Spleen (tissue), 13 donors: ENCODE data around the gene S100A8. TPM values are rescaled to one million over a fixed set of nuclear protein-coding genes. Genes with fewer than 3 reads are reported as not detected.

Source experiments
- DNase-seq: peaks from one replicate; pipeline ENCODE4 v3.0.0-alpha.2; 2020
- H3K27ac ChIP-seq, 8 donors: fragments of 200-600 bp; sonication (generic) in 7 of 8; 1 replicate in 4 of 8; 2 replicates in 4 of 8; pipeline versions ENCODE4 v1.5.0 to v1.8.0; 2016 to 2021; ENCODE audit warnings: inconsistent platforms in 4 of 8, mild to moderate bottlenecking in 4 of 8, moderate library complexity in 1 of 8
- H3K27me3 ChIP-seq, 7 donors: fragments of 200-600 bp; sonication (generic) in 6 of 7; replicated peaks in 1 of 7; 1 replicate in 4 of 7; 2 replicates in 3 of 7; pipeline versions ENCODE4 v1.5.0 to v1.8.0; 2016 to 2021; ENCODE audit warnings: inconsistent platforms in 3 of 7, mild to moderate bottlenecking in 1 of 7
- H3K36me3 ChIP-seq, 6 donors: fragments of 200-600 bp; sonication (generic) in 5 of 6; 1 replicate in 4 of 6; 2 replicates in 2 of 6; pipeline versions ENCODE4 v1.5.0 to v1.8.0; 2016 to 2021; ENCODE audit warnings: inconsistent platforms in 2 of 6
- H3K4me1 ChIP-seq, 6 donors: fragments of 200-600 bp; sonication (generic) in 5 of 6; 1 replicate in 3 of 6; 2 replicates in 3 of 6; pipeline versions ENCODE4 v1.5.0 to v1.8.0; 2016 to 2021; ENCODE audit warnings: inconsistent platforms in 3 of 6
- H3K4me3 ChIP-seq, 8 donors: fragments of 200-600 bp; sonication (generic) in 7 of 8; 1 replicate in 4 of 8; 2 replicates in 4 of 8; pipeline versions ENCODE4 v1.5.0 to v1.8.0; 2016 to 2021; ENCODE audit warnings: inconsistent platforms in 4 of 8, mild to moderate bottlenecking in 4 of 8, moderate library complexity in 2 of 8
- H3K9me3 ChIP-seq, 8 donors: fragments of 200-600 bp; sonication (generic) in 7 of 8; 1 replicate in 4 of 8; 2 replicates in 4 of 8; pipeline versions ENCODE4 v1.5.0 to v1.8.0; 2016 to 2021; ENCODE audit warnings: inconsistent platforms in 4 of 8
- POLR2A ChIP-seq, 3 donors: fragments of 450-650 bp; IDR thresholded peaks; one replicate each; pipeline ENCODE4 v1.5.1; 2017; ENCODE audit warnings: antibody characterized with exemption in 3 of 3, mild to moderate bottlenecking in 1 of 3
- POLR2AphosphoS5 ChIP-seq, 3 donors: sonication (generic); formaldehyde crosslinking; IDR thresholded peaks; one replicate each; pipeline ENCODE4 v1.5.1; 2017; ENCODE audit warnings: antibody characterized with exemption in 3 of 3
- WGBS, 5 donors: extraction: QIAGEN DNeasy Blood & Tissue Kit in 3 of 5; methylation state at CpG; one replicate each; pipeline versions ENCODE4 v1.1.5 to v1.1.7; 2013 to 2018; 5-methylcytosine and 5-hydroxymethylcytosine counted together
- intact Hi-C: fragments of 100-400 bp; cut with DNase I; formaldehyde crosslinking; loops from one replicate; pipeline ENCODE4 v1.15.0; 2023; ENCODE audit warnings: low total_unique reads
- long read RNA-seq, 2 donors: transcript quantifications; one replicate each; lab custom pipeline, GENCODE V29; 2026
- polyA plus RNA-seq, 3 donors: library from polyadenylated mRNA; stranded (reverse); fragments of 200-250 nt; gene quantifications; one replicate each; pipeline ENCODE4 v1.2.1, GENCODE V29; 2013
- total RNA-seq, 7 donors: library from RNA; depleted of rRNA in 3 of 7; stranded (reverse); fragments of >200 nt in 3 of 7; fragmentation: NEBNext Ultra II Directional in 4 of 7; extraction: Animal tissue kit (Norgen Biotek cat#: 25700) in 4 of 7; gene quantifications; one replicate each; pipeline versions ENCODE4 v1.1.0 to v1.2.1, GENCODE V29; 2016 to 2021
- TF ChIP-seq, protein P1 (sequence below), 11 experiments: fragments of 200-600 bp in 7 of 11; fragments of 450-650 bp in 4 of 11; sonication (generic) in 4 of 11; IDR thresholded peaks in 8 of 11; conservative IDR thresholded peaks in 3 of 11; 1 replicate in 7 of 11; 2 replicates in 4 of 11; pipeline versions ENCODE4 v1.4.0 to v1.8.0; 2016 to 2021; ENCODE audit warnings: antibody characterized with exemption in 11 of 11, inconsistent platforms in 4 of 11, mild to moderate bottlenecking in 1 of 11
- donor health status: healthy with polysubstance abuse.
- donor health status: DM: no; HTN: no; CAD: no; lungs with moderate emphysema.
- donor health status: DM: no; HTN: no; CAD: no.
- donor health status: Bipolar disorder and iron deficiency.
- donor health status: healthy.
- donor health status: DM: no; HTN: no; CAD: no.
- donor health status: DM: yes; HTN: yes; CAD: no.

Gene S100A8
- total RNA-seq (1,000 to 10,000 TPM in 6 of 7 donors, 100 to 1,000 TPM in 1; 983 to 7,676 (median 1,629) TPM), polyA plus RNA-seq (1,000 to 10,000 TPM in 2 of 3 donors, 100 to 1,000 TPM in 1; 756 to 2,335 (median 1,287) TPM)
- long read RNA-seq, donor 1, transcript S100A8-202 (3 exons, 523 nt) = major isoform, 36 of 52 reads
- long read RNA-seq, donor 1, transcript S100A8-203 (2 exons, 717 nt) = minor isoform, 16 of 52 reads
- long read RNA-seq, donor 1, partial matches to known transcripts = 0 of 52 reads
- long read RNA-seq, donor 1, other reads (novel, unspliced or antisense) = 0 of 52 reads
- long read RNA-seq, donor 2, transcript S100A8-203 (2 exons, 717 nt) = minor isoform, 9 of 31 reads
- long read RNA-seq, donor 2, transcript S100A8-202 (3 exons, 523 nt) = major isoform, 22 of 31 reads
- long read RNA-seq, donor 2, partial matches to known transcripts = 0 of 31 reads
- long read RNA-seq, donor 2, other reads (novel, unspliced or antisense) = 0 of 31 reads

DNA sequence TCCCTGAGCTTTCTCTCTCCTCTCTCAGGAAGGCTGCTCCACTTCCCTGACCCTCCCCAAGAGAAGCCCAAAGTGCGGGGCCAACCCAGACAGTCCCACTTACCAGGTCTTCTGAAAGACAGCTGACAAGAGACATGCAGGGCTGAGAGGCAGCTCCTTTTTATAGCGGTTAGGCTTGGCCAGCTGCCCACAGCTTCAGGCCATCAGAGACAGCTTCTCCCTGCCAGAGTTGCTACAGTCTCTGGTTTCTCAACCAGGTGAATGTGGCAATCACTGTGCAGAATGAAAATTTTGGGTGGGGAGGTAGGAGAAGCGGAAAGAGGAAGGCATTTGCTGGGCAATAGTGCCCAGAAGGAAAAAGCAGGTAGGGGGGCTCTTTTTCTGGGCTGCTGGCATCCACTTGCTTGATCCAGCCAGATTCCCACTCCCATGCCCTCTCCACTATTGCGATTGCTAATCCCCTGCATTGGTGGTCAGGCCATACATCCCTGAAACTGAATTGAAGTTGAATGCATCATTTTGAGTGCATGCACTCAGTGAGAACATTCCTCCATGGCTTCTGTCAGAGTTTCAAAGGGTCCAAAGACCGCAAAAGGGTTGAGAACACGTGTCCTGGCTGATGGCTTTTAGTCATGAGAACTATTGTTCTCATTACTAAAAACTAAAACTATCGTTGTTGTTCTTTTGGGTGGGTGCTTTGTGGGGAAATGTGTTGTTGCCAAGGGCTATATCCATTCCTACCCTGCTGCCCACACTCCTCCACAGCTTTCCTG lies at the start of gene S100A8:
TSS of gene S100A8 (minus strand) at position 136 of the 773 bp plus-strand sequence. CDS start 538 bp downstream, outside the sequence.
- H3K27me3 ChIP-seq = peaks cover 0 to 50% (median 0%) of the 10 kb centered on the region in 7 donors
- H3K36me3 ChIP-seq = no peaks in the 10 kb centered on the region
- intact Hi-C loops = no loop called here
- 46 to 73% (median 56%) methylated on average over 7 of the region's 7 CpGs for WGBS, 5 donors
- peaks cover 0 to 33% (median 0%) of the 10 kb centered on the region in 6 donors for H3K4me1 ChIP-seq
- peak within 1 kb of the TSS in 7 of 8 donors; percentile 67 to 95 (median 86) for H3K27ac ChIP-seq
- TF ChIP-seq POLR2A (IDR thresholded peaks at IDR 0.05) (peak in 1 of 3 donors; percentile 44), POLR2AphosphoS5 (IDR thresholded peaks at IDR 0.05) (peak; percentile 7 to 91 (median 59))
- TF ChIP-seq, protein P1, sequence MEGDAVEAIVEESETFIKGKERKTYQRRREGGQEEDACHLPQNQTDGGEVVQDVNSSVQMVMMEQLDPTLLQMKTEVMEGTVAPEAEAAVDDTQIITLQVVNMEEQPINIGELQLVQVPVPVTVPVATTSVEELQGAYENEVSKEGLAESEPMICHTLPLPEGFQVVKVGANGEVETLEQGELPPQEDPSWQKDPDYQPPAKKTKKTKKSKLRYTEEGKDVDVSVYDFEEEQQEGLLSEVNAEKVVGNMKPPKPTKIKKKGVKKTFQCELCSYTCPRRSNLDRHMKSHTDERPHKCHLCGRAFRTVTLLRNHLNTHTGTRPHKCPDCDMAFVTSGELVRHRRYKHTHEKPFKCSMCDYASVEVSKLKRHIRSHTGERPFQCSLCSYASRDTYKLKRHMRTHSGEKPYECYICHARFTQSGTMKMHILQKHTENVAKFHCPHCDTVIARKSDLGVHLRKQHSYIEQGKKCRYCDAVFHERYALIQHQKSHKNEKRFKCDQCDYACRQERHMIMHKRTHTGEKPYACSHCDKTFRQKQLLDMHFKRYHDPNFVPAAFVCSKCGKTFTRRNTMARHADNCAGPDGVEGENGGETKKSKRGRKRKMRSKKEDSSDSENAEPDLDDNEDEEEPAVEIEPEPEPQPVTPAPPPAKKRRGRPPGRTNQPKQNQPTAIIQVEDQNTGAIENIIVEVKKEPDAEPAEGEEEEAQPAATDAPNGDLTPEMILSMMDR (IDR thresholded peaks at IDR 0.05 in 8 of 11, conservative IDR thresholded peaks at IDR 0.05 in 3 of 11) = no peak
- DNase-seq = peak; percentile 91
- peak within 1 kb of the TSS in 7 of 8 donors; percentile 9 to 65 (median 31) for H3K4me3 ChIP-seq
- H3K9me3 ChIP-seq = no peaks in the 10 kb centered on the region

DNA sequence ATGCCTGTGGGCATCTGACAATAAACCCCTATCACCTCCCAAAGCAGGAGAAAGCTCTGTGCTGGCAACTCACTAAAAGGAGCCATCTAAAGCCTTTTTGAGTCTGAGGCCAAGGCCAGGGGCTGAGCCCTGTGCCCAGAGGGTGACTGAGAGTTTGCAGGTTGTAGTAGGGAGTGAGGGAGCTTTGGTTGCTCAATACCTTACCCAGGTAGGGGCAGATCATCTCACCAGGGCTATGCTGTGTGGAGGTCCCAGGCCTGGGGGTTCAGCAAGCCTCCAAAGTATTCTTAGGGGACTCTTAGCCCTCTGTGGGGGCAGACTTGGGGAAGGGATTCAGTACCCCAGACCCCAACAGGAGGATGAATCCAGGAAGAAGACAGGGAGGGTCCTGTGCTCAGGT lies 48.4 kb upstream of the S100A8 start:
- intact Hi-C loops = no loop called here
- Histone ChIP-seq H3K4me3 (no peak overlapping the region), H3K27me3 (peaks cover 0 to 52% (median 0%) of the 10 kb centered on the region in 7 donors), H3K9me3 (peaks cover 0 to 5% (median 0%) of the 10 kb centered on the region in 8 donors), H3K36me3 (no peaks in the 10 kb centered on the region), H3K27ac (no peak overlapping the region), H3K4me1 (no peaks in the 10 kb centered on the region)
- TF ChIP-seq POLR2AphosphoS5 (IDR thresholded peaks at IDR 0.05) = no peak
- no peak for DNase-seq

DNA sequence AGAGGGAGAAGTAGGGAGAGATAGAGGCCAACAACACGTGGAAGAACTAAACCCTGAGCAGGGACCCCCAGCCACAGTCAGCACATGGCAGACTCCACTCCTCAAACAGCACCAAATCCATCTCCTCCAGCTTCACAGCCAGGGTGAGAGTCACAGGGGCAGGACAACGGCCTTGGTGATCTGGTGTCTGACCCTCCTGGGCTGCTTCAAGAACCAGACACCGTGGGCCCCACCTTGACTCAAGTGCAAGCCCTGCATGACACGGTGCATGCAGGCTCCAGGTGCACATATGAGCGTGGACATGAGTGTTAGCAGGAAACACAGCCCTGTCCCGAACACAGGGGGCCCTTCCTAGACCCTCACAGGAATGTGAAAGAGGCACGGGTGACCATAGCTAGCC lies 47.7 kb upstream of the S100A8 start:
- DNase-seq = no peak
- Histone ChIP-seq H3K4me3 (no peak overlapping the region), H3K4me1 (no peaks in the 10 kb centered on the region), H3K9me3 (peaks cover 0 to 5% (median 0%) of the 10 kb centered on the region in 8 donors), H3K27me3 (peaks cover 0 to 52% (median 0%) of the 10 kb centered on the region in 7 donors), H3K27ac (no peak overlapping the region), H3K36me3 (no peaks in the 10 kb centered on the region)
- TF ChIP-seq POLR2A (IDR thresholded peaks at IDR 0.05) (no peak), POLR2AphosphoS5 (IDR thresholded peaks at IDR 0.05) (no peak)
- WGBS, 5 donors = 61 to 79% (median 71%) methylated on average over 7 of the region's 7 CpGs
- intact Hi-C loops = no loop called here

DNA sequence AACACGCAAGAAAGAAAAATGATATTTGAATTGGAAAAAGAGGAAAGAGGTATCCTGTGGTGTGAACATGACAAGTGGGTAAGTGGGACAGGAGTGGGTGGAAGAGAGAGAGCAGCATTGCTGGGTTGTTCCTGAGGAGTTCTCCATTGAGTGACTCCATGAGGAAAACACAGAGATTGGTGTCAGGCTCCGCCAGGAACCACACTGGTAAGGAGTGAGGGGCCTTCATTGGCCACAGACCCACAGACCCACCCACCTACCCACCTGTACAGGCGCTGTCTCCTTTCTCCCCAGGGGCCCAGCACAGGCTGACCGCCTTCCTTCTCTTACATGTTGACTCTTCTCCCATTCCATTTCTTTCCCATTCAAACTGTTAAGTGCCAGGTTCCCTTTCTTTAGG lies 46.4 kb upstream of the S100A8 start:
- Histone ChIP-seq H3K27ac (no peak overlapping the region), H3K36me3 (no peaks in the 10 kb centered on the region), H3K27me3 (peaks cover 0 to 54% (median 0%) of the 10 kb centered on the region in 7 donors), H3K4me3 (no peak overlapping the region), H3K4me1 (no peaks in the 10 kb centered on the region), H3K9me3 (no peaks in the 10 kb centered on the region)
- no peak for DNase-seq
- WGBS, 5 donors = 85 to 90% (median 86%) methylated on average over 4 of the region's 4 CpGs
- TF ChIP-seq POLR2AphosphoS5 (IDR thresholded peaks at IDR 0.05) = no peak
- no peak for TF ChIP-seq POLR2A (IDR thresholded peaks at IDR 0.05)
- TF ChIP-seq, protein P1 (IDR thresholded peaks at IDR 0.05 in 8 of 11, conservative IDR thresholded peaks at IDR 0.05 in 3 of 11) = no peak
- intact Hi-C loops = no loop called here
